Muscle of arm (tissue), 12 donors: ENCODE measurements around the gene AGO4. TPM values are rescaled to one million over a fixed set of nuclear protein-coding genes. Genes with fewer than 3 reads are reported as not detected.
A peak's percentile ranks its signal among the peaks of the same experiment; 100 is the strongest.
"Not testable (repeated sequence)": the region's sequence is repeated elsewhere in the genome, so short reads cannot be mapped to it uniquely, and the experiment has no call there.

Source experiments
- DNase-seq: peaks from one replicate; pipeline ENCODE4 v3.0.0-alpha.2; 2013
- polyA plus RNA-seq, 12 donors: library from polyadenylated mRNA; unstranded; fragments of 120-200 nt; gene quantifications; one replicate each; pipeline ENCODE4 v1.2.1, GENCODE V29; 2013; ENCODE audit not compliant: insufficient read length in 12 of 12

The AGO4 gene
- polyA plus RNA-seq, 12 donors: 9.4 to 30.5 (median 14.8) TPM; not detected in 1

GRCh38 chr1:35860696-35861095 lies 52.9 kb downstream of the AGO4 start:
- no peak for DNase-seq

GRCh38 chr1:35863136-35863535 lies 55.3 kb downstream of the AGO4 start:
- DNase-seq: no peak

DNA sequence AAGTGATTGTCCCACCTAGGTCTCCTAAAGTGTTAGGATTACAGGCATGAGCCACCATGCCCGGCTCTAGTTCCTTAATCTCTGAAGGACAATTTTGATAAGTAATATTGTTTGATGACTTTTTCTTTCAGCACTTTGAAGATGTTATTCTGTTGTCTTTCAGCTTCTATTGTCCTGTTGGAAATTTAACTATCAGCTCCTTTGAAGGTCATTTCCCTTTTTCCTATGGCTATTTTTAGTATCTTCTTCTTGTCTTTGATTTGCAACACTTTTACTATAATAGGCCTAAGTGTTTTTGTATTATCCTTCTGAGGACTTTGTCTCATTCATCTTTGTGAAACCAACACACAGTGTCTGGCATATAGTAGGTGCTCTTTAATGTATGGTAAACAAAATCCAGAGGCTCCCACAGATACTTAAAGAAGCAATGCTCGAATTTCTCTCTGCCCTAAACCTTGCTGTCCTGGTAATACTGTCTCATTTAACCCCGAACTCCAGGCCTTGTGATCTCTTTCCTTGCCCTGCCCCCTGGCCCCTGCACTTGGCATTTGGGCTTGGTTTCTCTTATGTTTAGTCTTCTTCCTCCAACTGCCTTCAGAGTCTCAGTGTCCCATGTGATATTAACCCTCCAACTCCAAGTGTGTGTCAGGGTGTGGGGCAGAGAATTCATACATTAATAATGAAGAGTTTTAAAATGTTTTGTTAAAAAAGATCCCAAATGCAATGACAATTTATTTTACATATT lies 56.2 kb downstream of the AGO4 start:
- no peak for DNase-seq

DNA sequence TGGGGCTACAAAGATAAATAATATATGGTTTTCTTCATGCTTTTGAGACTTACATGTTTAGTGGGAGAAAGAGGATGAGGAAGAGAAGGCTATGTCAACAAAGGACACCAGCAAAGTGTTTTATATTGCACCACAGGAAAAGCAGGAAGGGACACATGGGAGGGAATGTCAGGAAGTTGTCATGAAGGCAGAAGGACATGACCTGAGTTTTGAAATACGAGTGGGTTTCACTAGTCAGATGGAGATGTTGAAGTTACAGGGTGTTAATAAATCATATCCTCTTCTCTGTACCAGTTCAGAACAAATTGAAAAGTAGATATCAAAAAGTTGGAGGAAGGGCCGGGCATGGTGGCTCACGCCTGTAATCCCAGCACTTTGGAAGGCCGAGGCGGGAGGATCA lies 57.0 kb downstream of the AGO4 start:
- no peak for DNase-seq

- DNase-seq: no peak
Observed at GRCh38 chr1:35866991-35867390, 59.2 kb downstream of the AGO4 start.

DNA sequence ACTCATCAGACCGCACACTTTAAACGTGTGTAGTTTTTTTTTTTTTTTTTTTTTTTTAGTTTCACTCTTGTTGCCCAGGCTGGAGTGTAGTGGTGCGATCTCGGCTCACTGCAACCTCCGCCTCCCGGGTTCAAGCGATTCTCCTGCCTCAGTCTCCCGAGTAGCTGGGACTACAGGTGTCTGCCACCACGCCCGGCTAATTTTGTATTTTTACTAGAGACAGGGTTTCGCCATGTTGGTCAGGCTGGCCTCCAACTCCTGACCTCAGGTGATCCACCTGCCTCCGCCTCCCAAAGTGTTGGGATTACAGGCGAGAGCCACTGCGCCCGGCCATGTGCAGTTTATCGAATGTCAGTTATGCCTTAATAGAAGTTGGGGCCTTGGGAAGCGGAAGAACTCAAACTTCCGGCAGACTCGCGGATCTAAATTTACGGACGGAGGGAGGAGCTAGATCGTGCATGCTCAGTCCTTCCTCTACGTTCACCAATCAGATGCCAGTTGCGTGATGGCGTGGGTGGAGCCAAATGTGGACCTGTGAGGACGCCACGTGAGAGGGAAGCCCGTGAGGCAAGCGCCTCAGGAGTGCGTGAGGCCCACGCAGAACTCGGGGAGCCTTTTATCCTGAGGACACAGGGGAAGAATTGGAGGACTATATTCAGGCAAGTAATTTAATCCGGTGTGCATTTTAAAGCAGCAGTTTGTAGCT lies 61.6 kb downstream of the AGO4 start:
- DNase-seq: not testable (repeated sequence)

- DNase-seq: no peak
Observed at GRCh38 chr1:35870651-35871309, 63.0 kb downstream of the AGO4 start.

DNA sequence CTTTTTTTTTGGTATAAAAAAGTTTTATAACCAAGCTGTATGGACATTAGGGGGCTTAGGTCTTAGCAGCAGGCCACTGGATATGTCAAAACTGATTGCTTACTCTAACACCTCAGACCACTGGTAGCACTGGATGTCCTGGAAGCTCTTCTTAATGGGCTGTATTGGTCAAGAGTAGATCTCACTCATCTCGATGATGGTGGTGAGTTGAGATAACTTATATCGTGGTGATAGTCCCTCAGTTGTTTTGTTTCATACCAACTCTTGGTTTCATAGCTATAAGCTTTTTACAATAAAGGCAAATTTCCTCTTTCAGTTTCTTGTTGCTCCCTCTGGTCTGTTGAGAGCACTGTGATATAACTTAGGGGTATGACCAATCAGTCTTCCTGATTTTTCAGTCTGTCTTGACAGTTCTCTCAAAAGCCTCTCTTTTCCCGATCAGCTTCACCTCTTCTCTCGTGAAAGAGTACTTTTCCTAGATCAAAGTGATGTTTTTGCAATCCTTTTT lies 65.5 kb downstream of the AGO4 start:
- DNase-seq: no peak

DNA sequence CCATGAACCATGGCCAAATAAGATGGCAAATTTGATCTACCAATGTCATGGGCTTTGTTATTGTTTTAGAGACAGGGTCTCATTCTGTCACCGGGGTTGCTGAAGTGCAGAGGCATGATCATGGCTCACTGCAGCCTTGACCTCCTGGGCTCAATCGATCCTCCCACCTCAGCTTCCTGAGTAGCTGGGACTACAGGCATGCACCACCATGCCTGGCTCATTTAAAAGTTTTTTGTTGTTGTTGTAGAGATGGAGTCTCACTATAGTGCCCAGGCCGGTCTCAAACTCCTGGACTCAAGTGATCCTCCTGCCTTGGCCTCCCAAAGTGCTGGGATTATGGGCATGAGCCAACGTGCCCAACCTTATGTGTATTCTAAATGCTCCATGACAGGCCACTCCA lies 66.3 kb downstream of the AGO4 start:
- DNase-seq: not testable (repeated sequence)

DNA sequence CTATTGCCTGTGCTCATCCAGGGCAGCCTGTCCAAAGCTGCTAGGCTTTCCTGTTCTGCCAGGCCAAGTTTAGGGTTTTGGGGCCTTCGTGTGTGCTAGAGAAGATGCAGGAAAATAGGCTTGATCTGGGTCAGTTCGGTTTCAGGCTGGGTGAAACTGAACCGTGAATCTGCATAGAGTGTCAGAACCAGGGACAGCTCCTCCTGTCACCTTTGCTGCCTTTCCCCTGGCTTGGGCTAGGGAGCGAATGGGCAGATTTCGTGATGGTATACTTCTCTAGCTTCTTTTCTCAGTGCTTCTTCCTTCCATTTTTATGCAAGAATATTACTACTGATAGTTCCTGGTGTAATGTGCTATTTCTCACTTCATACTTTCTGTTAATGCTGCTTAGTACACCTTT lies 69.2 kb downstream of the AGO4 start:
- no peak for DNase-seq

GRCh38 chr1:35881850-35882273 lies 74.0 kb downstream of the AGO4 start:
- no peak for DNase-seq

DNA sequence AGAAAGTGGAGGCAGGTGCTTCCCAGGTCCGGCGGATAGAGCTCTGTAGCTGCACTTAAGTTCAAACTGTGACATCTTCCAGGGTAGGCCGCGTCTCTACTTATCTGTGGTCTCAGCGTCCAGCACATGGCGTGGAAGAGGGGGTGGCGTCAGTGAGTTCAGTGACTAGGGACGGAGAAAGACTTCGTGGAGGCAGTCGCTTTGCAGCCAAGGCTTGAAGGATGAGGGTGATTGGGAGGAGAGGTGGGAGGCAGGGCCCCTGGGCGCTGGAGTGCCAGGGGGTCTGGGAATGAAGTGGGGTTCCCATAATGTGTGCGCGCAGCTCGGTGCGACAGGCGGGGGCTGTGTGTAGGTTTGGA lies 74.7 kb downstream of the AGO4 start:
- no peak for DNase-seq

DNA sequence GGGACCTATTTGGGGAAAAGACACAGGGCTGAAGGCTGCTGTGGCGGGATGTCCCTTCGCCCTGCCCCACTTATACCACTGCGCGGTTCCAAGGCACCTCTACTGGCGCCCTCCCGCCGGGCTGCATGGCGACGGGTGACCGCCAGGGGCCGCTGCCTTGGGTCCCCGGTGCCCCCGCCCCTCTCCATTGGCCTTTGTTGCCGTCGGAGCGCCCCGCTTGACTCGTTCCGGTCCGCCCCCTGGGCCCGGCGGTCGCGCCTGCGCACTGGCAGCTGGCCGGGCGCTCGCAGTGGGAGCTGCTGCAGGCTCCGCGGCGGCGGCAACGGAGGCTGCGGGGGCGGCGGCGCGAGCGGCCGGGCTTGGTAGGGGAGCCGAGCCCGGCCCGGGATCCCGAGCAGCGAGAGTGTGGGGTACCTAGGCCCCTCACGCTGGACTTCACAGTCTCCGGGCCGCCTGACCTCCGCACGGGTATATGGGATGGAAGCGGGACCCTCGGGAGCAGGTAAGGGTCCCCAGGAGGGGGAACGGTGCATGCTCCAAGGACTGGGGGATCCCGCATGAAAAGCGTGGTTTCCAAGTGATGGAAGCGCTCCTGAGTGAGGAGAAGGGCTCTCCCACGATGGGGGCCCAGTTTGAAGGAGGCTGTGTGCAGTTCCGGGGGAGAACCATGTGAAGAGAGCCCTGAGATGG lies 75.3 kb downstream of the AGO4 start, which contains the start of gene AGO1:
Gene AGO1 (plus strand): TSS at position 265 of the 690 bp plus-strand sequence. CDS start 213 bp downstream, at position 478.
- DNase-seq: peak; percentile 92

GRCh38 chr1:35883635-35884101 lies 75.9 kb downstream of the AGO4 start:
- DNase-seq: peak; percentile 36

- DNase-seq: no peak
Observed at GRCh38 chr1:35884934-35885333, 77.1 kb downstream of the AGO4 start.

DNA sequence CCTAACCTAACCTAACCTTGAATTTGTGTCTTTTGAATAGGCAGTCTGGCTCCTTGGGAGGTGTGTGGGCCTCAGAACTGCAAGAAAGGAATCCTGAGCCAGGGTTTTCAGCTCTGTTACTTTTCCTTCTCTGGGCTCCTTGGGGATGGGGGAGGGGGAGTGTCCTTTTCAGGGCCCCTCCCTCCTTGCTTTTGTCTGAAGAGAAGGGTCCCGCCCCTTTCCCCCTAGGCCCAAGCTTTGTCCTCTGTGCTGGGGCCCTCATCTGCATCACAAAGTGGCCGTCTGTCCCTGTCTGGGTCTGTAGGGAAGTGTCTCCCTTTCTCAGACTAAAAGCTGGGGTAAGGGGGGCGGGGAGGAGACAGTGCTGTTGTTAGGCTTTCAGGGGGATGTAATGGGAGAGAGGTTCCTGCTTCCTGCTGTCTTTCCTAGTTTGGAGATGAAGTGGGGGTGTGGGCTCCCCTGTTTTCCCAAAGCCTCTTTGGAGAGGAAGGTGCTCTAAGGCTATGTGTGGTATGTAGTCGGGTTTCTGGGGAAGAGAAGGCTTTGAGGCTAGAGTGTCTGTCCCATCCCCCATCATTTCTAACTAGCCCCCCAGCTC lies 78.2 kb downstream of the AGO4 start:
- DNase-seq: no peak

GRCh38 chr1:35886577-35887431 lies 79.0 kb downstream of the AGO4 start:
- DNase-seq: no peak

- DNase-seq: no peak
Observed at GRCh38 chr1:35887508-35887907, 79.7 kb downstream of the AGO4 start.

DNA sequence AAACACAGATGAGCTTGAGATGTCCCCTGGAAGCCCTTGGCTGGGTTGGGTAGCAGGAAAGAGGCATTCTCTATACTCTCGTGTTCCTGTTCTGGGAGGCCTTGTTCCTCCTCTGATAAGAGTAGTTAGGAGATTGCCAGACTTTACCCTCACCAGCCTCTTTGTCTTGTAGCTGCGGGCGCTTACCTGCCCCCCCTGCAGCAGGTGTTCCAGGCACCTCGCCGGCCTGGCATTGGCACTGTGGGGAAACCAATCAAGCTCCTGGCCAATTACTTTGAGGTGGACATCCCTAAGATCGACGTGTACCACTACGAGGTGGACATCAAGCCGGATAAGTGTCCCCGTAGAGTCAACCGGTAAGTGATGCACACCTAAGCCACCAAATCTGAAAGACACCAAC lies 80.4 kb downstream of the AGO4 start:
- no peak for DNase-seq

DNA sequence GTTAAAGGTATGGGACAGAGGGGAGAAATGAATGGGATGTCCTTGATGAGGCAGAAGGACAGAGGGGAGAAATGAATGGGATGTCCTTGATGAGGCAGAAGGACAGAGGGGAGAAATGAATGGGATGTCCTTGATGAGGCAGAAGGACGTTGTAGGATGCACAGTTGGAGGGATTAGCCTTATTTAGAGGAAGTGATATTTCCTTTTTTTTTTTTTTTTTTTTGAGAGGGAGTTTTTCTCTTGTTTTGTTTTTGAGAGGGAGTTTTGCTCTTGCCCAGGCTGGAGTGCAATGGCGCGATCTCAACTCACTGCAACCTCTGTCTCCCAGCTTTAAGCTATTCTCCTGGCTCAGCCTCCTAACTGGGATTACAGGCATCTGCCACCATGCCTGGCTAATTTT lies 81.2 kb downstream of the AGO4 start:
- DNase-seq: not testable (repeated sequence)
